GM12873 (cell line): ENCODE data around the gene ARL5B.

Experiments
- TF ChIP-seq, protein P1 (sequence below): IDR thresholded peaks from 2 replicates; pipeline ENCODE4 v1.5.1; 2012; ENCODE audit warnings: low read depth, mild to moderate bottlenecking, moderate library complexity, low read length, control low read depth; ENCODE audit not compliant: insufficient read depth; ENCODE audit errors: missing control alignments

Gene ARL5B

DNA sequence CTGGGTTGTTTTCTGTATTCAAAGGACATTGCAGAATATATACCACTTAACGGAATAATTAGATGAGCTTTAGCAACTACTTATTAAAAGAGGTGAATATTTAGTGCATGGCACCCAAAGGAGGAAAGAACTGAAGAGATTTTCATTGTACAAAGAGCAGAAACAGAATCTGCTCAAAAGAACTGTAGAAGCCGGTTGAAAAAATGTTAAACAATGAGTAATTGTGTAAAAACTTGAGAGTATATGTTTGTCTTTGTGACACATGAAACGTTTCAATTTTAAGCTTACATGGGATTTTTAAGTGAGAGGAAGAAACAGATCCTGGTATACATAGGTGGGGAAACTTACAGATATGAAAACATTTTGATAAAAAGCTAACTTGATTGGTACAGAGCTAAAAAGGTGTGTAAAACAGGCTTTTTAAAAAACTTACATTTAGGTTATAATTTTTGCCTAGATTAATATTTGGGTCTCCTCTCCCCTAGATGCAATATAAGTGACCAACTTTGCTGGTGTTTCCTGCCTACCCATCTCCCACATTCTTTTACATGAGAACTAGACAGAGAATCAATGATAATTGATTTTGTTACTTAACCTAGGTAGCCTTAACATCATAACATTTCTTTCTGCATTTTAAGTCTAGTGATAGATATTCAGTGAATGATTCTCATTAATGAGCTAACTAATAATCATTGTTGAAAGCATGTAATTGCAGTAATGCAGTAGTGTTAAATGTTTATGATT is 6.8 kb downstream of the ARL5B start:
- TF ChIP-seq, protein P1, sequence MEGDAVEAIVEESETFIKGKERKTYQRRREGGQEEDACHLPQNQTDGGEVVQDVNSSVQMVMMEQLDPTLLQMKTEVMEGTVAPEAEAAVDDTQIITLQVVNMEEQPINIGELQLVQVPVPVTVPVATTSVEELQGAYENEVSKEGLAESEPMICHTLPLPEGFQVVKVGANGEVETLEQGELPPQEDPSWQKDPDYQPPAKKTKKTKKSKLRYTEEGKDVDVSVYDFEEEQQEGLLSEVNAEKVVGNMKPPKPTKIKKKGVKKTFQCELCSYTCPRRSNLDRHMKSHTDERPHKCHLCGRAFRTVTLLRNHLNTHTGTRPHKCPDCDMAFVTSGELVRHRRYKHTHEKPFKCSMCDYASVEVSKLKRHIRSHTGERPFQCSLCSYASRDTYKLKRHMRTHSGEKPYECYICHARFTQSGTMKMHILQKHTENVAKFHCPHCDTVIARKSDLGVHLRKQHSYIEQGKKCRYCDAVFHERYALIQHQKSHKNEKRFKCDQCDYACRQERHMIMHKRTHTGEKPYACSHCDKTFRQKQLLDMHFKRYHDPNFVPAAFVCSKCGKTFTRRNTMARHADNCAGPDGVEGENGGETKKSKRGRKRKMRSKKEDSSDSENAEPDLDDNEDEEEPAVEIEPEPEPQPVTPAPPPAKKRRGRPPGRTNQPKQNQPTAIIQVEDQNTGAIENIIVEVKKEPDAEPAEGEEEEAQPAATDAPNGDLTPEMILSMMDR = no peak

DNA sequence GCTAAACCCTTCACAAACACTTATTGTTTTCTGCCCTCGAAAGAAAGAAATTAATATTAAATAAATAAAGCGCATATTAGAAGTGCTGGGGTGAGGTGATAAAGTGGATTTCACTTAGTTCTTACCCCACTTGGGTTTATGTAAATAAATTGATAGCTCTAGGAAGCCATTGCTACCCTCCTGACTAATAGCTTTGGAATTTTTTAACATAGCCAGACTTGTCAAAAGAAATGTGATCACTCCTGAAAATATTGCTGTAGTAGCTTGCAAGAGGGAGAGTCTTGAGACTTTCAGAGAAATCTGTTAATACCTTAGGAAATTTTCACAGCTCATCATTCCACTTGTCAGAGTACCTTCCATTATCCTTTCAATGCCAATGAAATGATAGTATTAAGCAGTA is 7.6 kb downstream of the ARL5B start:
- TF ChIP-seq, protein P1 = no peak

DNA sequence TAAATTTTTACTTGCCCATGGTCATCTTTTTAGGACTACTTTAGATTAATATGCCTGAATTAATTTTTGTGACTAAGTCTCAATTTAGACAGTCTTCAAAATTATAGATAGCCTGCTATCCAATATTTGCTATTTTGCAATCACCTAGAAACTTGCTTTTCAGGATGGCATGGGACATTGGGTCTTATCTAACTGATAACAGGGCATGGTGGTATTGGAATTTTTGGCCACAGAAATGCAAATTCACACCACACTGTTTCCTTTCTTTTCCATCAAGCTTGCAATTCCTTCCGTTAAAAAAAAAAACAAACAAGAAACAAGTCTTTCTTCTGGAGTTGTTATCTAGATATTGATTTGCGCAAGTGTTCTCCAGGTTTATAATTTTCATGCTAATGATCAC is 8.8 kb downstream of the ARL5B start:
- TF ChIP-seq, protein P1 = no peak

DNA sequence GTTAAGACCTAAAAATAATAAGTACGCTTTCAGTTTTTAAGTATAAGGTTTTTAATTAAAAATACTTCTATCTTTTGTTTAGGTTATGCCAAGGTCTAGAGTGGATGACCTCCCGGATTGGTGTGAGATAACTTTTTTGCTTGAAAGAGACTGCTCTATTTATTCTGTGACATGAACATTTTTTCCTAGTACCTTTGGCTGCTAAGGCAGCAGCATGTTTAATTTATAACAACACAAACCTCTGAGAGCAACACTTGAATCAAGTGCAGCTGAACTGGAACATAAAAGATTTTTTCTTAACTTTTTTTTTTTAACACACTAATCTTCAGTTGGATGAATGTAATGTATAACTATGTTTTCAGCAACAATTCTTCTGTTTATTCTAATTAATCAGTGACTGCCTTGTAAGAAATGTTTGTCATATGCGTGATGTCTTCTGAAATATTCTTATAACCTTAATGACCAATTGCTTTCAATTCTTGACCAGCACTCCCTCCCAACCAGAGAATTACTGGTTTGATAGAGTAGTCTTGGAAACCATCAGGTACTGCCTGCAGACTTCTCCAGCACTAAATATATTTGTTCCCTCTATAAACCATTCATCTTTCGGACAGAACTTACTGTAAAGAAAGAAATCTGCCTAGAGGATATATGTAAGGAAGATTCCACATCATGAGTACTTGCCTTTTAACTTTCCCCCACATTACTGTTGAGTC is 16.0 kb downstream of the ARL5B start:
- TF ChIP-seq, protein P1 = no peak

DNA sequence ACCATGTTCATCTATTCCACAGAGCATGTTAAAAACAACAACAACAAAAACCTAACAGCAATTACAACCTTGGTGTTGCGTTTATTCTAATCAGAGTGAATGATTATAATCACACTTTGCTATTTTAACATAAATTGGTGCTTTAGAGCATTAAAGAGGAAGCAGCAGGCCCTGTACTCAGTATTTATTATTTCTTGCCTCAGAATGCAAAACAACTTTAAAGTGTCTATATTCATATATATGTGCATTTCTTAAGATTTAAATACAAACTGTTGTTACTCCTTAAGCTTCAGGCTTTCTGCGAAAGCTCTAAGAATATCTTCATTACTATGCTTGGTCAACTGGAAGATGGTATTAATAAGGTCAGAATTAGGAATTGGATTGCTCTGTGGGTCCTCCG is 21.5 kb downstream of the ARL5B start:
- TF ChIP-seq, protein P1 = no peak

DNA sequence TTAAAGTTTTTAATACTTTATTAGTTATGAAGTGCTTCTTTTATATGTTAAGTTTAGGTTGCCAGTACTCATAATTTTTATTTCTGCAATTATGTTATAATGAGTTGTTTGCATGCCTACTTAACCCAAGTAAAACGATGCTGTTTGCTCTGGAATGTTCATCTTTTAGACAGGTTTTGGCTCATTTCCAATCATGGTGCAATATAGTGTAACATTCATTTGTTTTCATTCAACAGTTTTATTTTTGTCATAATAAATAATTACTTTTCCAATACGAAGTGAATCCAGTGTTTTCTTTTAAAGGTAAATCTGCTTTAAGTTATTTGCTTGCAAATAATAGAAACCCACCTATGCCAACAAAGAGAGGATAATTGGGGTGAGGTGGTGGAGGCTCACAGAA is 22.1 kb downstream of the ARL5B start:
- TF ChIP-seq, protein P1 = no peak

DNA sequence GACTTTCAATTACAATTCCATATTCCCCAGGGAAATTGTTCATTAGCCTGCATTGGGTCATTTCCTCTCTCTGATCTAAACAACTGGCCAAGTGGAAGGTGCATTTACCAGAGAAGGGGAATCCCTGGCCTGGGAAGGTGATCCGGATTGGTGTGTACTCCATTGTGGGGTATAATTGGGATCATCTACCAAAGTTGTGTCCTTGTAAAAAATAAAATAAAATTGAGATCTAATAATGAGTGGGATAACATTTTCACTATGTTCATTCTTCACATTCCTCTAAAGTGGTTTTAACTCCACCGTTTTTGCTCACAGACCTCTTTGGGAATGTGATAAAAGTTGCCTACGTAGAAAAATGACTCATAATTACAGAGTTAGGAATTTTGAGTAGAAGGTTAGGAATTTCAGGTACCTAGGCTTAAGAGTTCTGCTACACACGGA is 22.8 kb downstream of the ARL5B start:
- TF ChIP-seq, protein P1 = no peak
